Measurements from ENCODE around the gene SVIL.

DNA sequence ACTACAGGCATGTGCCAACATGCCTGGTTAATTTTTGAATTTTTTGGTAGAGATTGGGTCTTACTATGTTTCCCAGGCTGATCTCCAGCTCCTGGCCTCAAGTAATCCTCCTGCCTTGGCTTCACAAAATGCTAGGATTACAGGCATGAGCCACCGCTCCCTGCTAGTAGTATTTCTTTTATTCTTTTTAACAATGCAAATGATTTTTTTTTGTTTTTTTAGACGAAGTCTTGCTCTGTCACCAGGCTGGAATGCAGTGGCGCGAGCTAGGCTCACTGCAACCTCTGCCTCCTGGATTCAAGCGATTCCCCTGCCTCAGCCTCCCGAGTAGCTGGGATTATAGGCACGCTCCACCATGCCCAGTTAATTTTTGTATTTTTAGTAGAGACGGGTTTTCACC lies 58.1 kb downstream of the SVIL start:
- TF ChIP-seq, protein P1, sequence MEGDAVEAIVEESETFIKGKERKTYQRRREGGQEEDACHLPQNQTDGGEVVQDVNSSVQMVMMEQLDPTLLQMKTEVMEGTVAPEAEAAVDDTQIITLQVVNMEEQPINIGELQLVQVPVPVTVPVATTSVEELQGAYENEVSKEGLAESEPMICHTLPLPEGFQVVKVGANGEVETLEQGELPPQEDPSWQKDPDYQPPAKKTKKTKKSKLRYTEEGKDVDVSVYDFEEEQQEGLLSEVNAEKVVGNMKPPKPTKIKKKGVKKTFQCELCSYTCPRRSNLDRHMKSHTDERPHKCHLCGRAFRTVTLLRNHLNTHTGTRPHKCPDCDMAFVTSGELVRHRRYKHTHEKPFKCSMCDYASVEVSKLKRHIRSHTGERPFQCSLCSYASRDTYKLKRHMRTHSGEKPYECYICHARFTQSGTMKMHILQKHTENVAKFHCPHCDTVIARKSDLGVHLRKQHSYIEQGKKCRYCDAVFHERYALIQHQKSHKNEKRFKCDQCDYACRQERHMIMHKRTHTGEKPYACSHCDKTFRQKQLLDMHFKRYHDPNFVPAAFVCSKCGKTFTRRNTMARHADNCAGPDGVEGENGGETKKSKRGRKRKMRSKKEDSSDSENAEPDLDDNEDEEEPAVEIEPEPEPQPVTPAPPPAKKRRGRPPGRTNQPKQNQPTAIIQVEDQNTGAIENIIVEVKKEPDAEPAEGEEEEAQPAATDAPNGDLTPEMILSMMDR (IDR thresholded peaks at IDR 0.05): no peak
- TF ChIP-seq POLR2AphosphoS5 (IDR thresholded peaks at IDR 0.05) (no peak), POLR2A (IDR thresholded peaks at IDR 0.05) (no peak)
